ENCODE data around the gene CFAP119.

CFAP119 gene

DNA sequence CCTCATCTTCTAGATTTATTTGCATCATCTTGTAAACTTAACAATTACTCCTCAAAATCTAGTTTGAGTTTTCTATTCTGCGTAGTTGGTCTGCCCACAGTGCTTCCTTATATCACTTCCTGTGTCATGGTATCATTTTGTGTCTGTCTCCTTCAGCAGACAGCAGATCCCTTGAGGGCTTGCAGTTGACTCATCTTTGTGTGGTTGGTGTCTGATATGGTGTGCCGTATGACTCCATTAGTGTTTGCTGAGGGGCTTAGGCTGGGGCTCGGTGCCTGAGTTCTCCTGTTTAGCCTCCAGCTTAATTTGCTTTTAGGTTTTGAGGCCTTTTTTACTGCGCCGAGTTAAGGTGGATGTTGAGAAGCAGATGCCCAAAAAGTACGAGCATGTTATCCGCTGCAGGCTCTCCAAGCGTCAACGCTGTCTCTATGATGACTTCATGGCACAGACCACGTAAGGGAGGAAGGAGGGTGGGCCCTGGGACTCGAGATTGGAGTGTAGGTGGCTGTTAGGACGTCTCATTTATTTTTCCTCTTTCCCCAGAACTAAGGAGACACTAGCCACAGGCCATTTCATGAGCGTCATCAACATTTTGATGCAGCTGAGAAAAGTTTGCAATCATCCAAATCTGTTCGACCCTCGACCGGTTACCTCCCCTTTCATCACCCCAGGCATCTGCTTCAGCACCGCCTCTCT lies 46.0 kb downstream of the CFAP119 start:
- no peak for DNase-seq (ENCODE audit: low read depth)
- TF ChIP-seq, protein P1, sequence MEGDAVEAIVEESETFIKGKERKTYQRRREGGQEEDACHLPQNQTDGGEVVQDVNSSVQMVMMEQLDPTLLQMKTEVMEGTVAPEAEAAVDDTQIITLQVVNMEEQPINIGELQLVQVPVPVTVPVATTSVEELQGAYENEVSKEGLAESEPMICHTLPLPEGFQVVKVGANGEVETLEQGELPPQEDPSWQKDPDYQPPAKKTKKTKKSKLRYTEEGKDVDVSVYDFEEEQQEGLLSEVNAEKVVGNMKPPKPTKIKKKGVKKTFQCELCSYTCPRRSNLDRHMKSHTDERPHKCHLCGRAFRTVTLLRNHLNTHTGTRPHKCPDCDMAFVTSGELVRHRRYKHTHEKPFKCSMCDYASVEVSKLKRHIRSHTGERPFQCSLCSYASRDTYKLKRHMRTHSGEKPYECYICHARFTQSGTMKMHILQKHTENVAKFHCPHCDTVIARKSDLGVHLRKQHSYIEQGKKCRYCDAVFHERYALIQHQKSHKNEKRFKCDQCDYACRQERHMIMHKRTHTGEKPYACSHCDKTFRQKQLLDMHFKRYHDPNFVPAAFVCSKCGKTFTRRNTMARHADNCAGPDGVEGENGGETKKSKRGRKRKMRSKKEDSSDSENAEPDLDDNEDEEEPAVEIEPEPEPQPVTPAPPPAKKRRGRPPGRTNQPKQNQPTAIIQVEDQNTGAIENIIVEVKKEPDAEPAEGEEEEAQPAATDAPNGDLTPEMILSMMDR (IDR thresholded peaks at IDR 0.05; ENCODE audit: control insufficient read depth, insufficient read depth, low read depth, low read length, missing control alignments), result no peak

DNA sequence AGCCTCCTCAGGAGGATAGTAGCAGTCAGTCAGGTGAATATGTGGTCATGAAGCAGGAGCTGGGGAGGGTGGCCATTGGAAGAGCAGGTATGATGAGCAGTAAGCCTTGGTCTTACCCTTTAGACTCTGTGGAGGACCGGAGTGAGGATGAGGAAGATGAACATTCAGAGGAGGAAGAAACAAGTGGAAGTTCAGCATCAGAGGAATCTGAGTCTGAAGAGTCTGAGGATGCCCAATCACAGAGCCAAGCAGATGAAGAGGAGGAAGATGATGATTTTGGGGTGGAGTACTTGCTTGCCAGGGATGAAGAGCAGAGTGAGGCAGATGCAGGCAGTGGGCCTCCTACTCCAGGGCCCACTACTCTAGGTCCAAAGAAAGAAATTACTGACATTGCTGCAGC lies 50.1 kb downstream of the CFAP119 start:
- no peak for DNase-seq (ENCODE audit: low read depth)
- no peak overlapping the region for H3K4me3 ChIP-seq (ENCODE audit: control insufficient read depth, low read depth, low read length)
- TF ChIP-seq, protein P1 (IDR thresholded peaks at IDR 0.05; ENCODE audit: control insufficient read depth, insufficient read depth, low read depth, low read length, missing control alignments), result no peak

More for the DNA sequence above, 46.0 kb downstream of the CFAP119 start:
- H3K4me3 ChIP-seq (ENCODE audit: control insufficient read depth, low read depth, low read length), result no peak overlapping the region

DNA sequence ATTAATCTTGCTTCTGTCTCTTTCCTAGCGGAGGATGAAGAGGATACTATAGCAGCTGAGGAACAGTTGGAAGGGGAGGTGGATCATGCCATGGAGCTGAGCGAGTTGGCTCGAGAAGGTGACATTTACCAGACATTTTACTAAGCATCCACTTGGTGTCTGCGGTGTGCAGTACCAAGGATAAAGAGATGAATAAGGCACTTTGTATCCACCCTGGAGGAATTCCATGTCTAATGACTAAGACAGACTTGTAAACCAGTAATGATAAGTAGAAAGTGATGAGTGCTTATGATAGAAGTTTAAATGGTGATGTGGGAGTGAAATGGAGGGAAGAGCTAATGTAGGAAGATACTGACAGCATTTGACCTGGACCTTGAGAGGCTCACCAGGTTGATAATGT lies 50.9 kb downstream of the CFAP119 start:
- H3K4me3 ChIP-seq (ENCODE audit: control insufficient read depth, low read depth, low read length), result no peak overlapping the region
- no peak for DNase-seq (ENCODE audit: low read depth)
- TF ChIP-seq, protein P1 (IDR thresholded peaks at IDR 0.05; ENCODE audit: control insufficient read depth, insufficient read depth, low read depth, low read length, missing control alignments), result no peak

Data from AG09309 (cell line).